IPS-20b (cell line): ENCODE data around the gene SHPK.

Experiments used
- H3K27ac ChIP-seq: one replicate; pipeline ENCODE4 v1.5.1; 2013; ENCODE audit warnings: low read length
- H3K27me3 ChIP-seq: 2 replicates; pipeline ENCODE4 v1.6.1; 2013; ENCODE audit warnings: mild to moderate bottlenecking, low read length, inconsistent platforms; ENCODE audit not compliant: insufficient read depth
- H3K36me3 ChIP-seq: 2 replicates; pipeline ENCODE4 v1.6.1; 2013; ENCODE audit warnings: low read depth, mild to moderate bottlenecking, inconsistent platforms, low read length, moderate library complexity; ENCODE audit not compliant: insufficient read depth
- H3K4me1 ChIP-seq: 2 replicates; pipeline ENCODE4 v1.6.1; 2013; ENCODE audit warnings: mild to moderate bottlenecking, control low read depth, inconsistent platforms, low read length, moderate library complexity; ENCODE audit not compliant: insufficient read depth
- H3K4me3 ChIP-seq: 2 replicates; pipeline ENCODE4 v1.5.1; 2013; ENCODE audit warnings: mild to moderate bottlenecking, low read length, inconsistent platforms
- H3K9ac ChIP-seq: 2 replicates; pipeline ENCODE4 v1.6.1; 2013; ENCODE audit warnings: low read depth, mild to moderate bottlenecking, inconsistent platforms, low read length, moderate library complexity
- H3K9me3 ChIP-seq: 2 replicates; pipeline ENCODE4 v1.6.1; 2013; ENCODE audit warnings: mild to moderate bottlenecking, low read depth, low read length, inconsistent platforms; ENCODE audit not compliant: insufficient read depth

SHPK gene

GRCh38 chr17:3613124-3613523 is 22.9 kb downstream of the SHPK start:
- no peaks in the 10 kb centered on the region for H3K4me1 ChIP-seq
- H3K27me3 ChIP-seq, result no peaks in the 10 kb centered on the region
- no peak overlapping the region for H3K4me3 ChIP-seq
- H3K9ac ChIP-seq, result no peak overlapping the region
- H3K9me3 ChIP-seq, result no peaks in the 10 kb centered on the region
- peaks cover 78% of the 10 kb centered on the region for H3K36me3 ChIP-seq
- H3K27ac ChIP-seq, result no peak overlapping the region

- H3K9ac ChIP-seq, result no peak overlapping the region
- H3K27me3 ChIP-seq, result no peaks in the 10 kb centered on the region
- no peak overlapping the region for H3K4me3 ChIP-seq
- no peaks in the 10 kb centered on the region for H3K4me1 ChIP-seq
- no peaks in the 10 kb centered on the region for H3K9me3 ChIP-seq
- H3K36me3 ChIP-seq, result peaks cover 72% of the 10 kb centered on the region
- H3K27ac ChIP-seq, result no peak overlapping the region
Observed at GRCh38 chr17:3610523-3610922, 25.5 kb downstream of the SHPK start.

- Histone ChIP-seq H3K36me3 (peaks cover 64% of the 10 kb centered on the region), H3K9ac (no peak overlapping the region), H3K27me3 (no peaks in the 10 kb centered on the region), H3K4me1 (no peaks in the 10 kb centered on the region), H3K9me3 (no peaks in the 10 kb centered on the region), H3K4me3 (no peak overlapping the region), H3K27ac (no peak overlapping the region)
Observed at GRCh38 chr17:3609689-3610088, 26.4 kb downstream of the SHPK start.

- H3K36me3 ChIP-seq, result peaks cover 23% of the 10 kb centered on the region
- H3K27ac ChIP-seq, result no peak overlapping the region
Observed at GRCh38 chr17:3603870-3604259, 32.2 kb downstream of the SHPK start.

GRCh38 chr17:3603119-3603869 is 32.8 kb downstream of the SHPK start:
- H3K9ac ChIP-seq, result no peak overlapping the region
- no peaks in the 10 kb centered on the region for H3K9me3 ChIP-seq
- no peak overlapping the region for H3K4me3 ChIP-seq
- H3K4me1 ChIP-seq, result no peaks in the 10 kb centered on the region
- H3K27ac ChIP-seq, result no peak overlapping the region
- no peaks in the 10 kb centered on the region for H3K27me3 ChIP-seq
- H3K36me3 ChIP-seq, result peaks cover 17% of the 10 kb centered on the region

More at GRCh38 chr17:3603870-3604259, 32.2 kb downstream of the SHPK start:
- Histone ChIP-seq H3K4me1 (no peaks in the 10 kb centered on the region), H3K27me3 (no peaks in the 10 kb centered on the region), H3K4me3 (no peak overlapping the region), H3K9me3 (no peaks in the 10 kb centered on the region), H3K9ac (no peak overlapping the region)

- Histone ChIP-seq H3K4me3 (no peak overlapping the region), H3K36me3 (peaks cover 10% of the 10 kb centered on the region; the same call in 1 of the 2 replicates), H3K27ac (no peak overlapping the region), H3K9me3 (no peaks in the 10 kb centered on the region), H3K4me1 (no peaks in the 10 kb centered on the region), H3K9ac (no peak overlapping the region), H3K27me3 (no peaks in the 10 kb centered on the region)
Observed at GRCh38 chr17:3602499-3602898, 33.6 kb downstream of the SHPK start.

- Histone ChIP-seq H3K36me3 (no peaks in the 10 kb centered on the region), H3K27me3 (no peaks in the 10 kb centered on the region), H3K9me3 (no peaks in the 10 kb centered on the region), H3K4me3 (no peak overlapping the region), H3K27ac (no peak overlapping the region), H3K4me1 (no peaks in the 10 kb centered on the region), H3K9ac (no peak overlapping the region)
Observed at GRCh38 chr17:3600529-3601205, 35.4 kb downstream of the SHPK start.

GRCh38 chr17:3598078-3598477 is 38.0 kb downstream of the SHPK start:
- H3K36me3 ChIP-seq, result no peaks in the 10 kb centered on the region
- no peak overlapping the region for H3K9ac ChIP-seq
- H3K4me1 ChIP-seq, result no peaks in the 10 kb centered on the region
- H3K4me3 ChIP-seq, result no peak overlapping the region
- no peaks in the 10 kb centered on the region for H3K9me3 ChIP-seq
- no peak overlapping the region for H3K27ac ChIP-seq
- H3K27me3 ChIP-seq, result no peaks in the 10 kb centered on the region

- Histone ChIP-seq H3K4me1 (no peaks in the 10 kb centered on the region), H3K27ac (no peak overlapping the region), H3K4me3 (no peak overlapping the region), H3K36me3 (no peaks in the 10 kb centered on the region), H3K9me3 (no peaks in the 10 kb centered on the region), H3K27me3 (no peaks in the 10 kb centered on the region), H3K9ac (no peak overlapping the region)
Observed at GRCh38 chr17:3596804-3597464, 39.1 kb downstream of the SHPK start.

GRCh38 chr17:3594976-3595375 is 41.1 kb downstream of the SHPK start:
- no peaks in the 10 kb centered on the region for H3K27me3 ChIP-seq
- H3K9ac ChIP-seq, result no peak overlapping the region; the same call in 1 of the 2 replicates
- H3K4me1 ChIP-seq, result no peaks in the 10 kb centered on the region
- no peaks in the 10 kb centered on the region for H3K9me3 ChIP-seq
- H3K36me3 ChIP-seq, result peaks cover 6% of the 10 kb centered on the region; the same call in 1 of the 2 replicates
- no peak overlapping the region for H3K27ac ChIP-seq
- H3K4me3 ChIP-seq, result no peak overlapping the region

- Histone ChIP-seq H3K27me3 (no peaks in the 10 kb centered on the region), H3K27ac (no peak overlapping the region), H3K4me1 (no peaks in the 10 kb centered on the region), H3K36me3 (peaks cover 6% of the 10 kb centered on the region; the same call in 1 of the 2 replicates), H3K9ac (no peak overlapping the region), H3K4me3 (no peak overlapping the region), H3K9me3 (no peaks in the 10 kb centered on the region)
Observed at GRCh38 chr17:3594051-3594800, 41.8 kb downstream of the SHPK start.
